HG03139 (cell line): ENCODE results near the gene TOPBP1.
"Not testable (repeated sequence)": the region's sequence is repeated elsewhere in the genome, so short reads cannot be mapped to it uniquely, and the experiment has no call there.

Source experiments
- ATAC-seq: cut with Tn5 transposase; IDR thresholded peaks from one replicate; pipeline ENCODE4 v1.9.1; 2021; ENCODE audit not compliant: unreplicated experiment

The TOPBP1 gene

DNA sequence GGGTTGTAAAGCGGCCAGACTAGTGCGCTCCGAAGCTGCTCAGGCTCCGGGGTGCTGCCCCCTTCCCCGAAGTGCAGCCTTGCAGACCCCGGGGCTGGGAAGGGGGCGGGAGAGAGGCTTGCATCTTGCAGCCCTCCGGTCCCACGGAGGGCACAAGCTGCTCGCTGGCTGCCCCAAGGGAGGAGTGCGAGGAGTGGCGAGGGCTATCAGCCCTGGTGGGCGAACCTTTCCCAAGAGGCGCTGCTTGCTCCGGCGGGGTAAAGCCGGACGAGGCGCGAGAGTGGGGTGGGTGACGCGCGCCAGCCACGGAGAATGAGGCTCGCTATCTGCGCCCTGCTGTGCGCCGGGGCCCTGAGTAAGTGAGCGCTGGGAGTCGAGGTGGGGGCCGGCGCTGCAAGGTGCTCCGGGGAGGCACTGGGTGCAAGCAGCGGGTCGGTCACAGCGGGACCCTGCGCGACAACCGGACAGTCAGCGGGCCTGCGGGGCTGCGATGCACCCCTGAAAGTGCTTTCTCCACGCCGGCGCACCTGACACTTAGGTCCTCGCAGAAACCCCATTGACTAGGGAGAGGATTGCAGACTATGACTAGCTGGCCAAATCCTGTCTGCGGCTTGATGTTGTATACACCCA is 12.7 kb upstream of the TOPBP1 start:
- no peak for ATAC-seq

DNA sequence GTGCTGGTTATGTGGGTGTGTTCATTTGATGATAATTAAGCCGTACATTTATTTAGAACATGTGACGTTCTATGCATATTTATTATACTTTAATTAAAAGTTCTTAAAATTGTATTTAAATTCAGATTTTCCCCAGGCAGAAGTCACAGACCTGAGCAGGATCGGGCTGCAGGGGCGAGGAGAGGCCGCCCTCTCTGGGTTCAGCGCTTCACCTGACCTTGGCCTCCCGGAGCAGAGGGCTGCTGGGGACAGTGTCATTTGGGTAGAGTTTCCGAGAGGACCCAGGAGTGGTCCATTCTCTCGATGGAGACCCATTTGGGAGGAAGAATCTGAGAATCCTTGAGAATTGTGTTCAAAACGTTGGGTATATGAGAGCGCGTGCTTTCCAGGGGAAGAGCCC is 12.0 kb upstream of the TOPBP1 start:
- ATAC-seq: no peak

DNA sequence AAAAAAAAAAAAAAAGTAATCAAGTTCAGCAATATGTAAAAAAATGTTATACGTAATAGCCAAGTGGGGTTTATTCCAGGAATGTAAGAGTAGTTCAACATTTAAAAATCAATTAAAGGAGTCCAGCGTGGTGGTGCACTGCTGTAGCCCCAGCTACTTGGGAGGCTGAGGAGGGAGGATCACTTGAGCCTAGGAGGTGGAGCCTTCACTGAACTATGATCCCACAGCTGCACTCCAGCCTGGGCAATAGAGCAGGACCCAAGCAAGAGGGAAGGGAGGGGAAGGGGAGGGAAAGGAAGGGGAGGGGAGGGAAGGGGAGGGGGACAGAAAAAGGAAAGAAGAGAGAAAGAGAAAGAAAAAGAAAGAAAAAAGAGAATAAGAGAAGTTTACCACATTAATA is 10.7 kb upstream of the TOPBP1 start:
- ATAC-seq: no peak

DNA sequence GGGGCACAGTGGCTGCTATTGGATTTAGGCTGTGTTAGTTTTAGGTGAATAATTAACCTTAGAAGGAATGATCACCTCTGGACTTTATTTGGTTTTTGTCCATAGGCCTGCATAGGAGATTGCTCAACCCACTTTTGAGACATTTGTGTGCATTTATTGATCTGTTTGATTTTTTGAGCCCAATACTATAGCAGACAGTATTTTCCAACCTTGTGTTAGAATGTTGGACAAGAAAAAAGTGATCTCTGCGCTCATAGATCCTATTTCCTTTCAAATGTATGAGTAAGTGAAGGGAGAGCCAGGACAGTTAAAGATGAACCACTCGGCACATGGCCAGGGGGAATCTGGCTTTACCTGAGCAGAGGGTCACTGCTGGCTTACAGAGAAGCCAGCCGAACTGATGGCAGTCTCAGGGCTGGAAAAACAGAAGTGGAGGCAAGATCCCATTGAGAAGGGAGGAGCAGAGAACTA is 8.8 kb upstream of the TOPBP1 start:
- no peak for ATAC-seq

DNA sequence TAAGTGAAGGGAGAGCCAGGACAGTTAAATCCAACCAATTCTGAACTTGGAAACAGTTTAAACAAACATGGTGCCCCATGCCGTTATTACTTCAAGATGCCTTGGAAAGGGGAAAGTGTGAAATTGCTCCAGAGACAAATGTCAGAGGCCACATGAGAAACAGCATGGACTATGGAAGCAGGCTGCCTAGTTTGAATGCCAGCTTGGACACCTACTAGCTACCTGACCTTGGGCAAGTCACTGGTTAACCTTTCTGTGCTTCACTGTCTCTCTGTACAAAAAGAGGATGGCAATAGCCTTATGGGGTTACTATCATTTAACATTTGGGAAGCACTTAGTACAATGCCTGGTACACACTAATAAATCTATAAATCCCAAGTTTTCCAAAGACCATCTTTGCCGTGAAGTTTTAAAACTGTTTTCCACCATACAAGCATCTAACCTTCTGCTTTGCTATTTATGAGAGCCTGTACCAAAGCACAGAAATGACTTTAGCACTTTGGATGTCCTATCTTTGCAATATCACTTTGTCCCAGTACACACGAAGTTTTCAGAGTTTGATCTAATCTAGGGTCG is 8.3 kb upstream of the TOPBP1 start:
- ATAC-seq: no peak

DNA sequence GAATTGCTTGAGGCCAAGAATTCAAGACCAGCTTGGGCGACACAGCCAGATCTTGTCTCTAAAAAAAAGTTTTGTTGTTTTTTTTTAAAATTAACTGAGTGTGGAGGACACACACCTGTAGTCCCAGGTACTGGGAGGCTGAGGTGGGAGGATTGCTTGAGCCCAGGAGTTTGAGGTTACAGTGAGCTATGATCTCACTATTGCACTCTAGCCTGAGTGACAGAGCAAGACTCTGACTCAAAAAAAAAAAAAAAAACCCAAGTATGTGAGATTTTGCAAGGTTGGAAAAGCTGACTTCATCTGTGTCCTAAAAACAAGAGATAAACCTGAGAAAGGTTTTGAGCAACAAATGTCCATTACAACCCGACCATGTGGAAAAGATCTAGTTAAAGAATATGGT is 5.4 kb upstream of the TOPBP1 start:
- ATAC-seq: no peak

DNA sequence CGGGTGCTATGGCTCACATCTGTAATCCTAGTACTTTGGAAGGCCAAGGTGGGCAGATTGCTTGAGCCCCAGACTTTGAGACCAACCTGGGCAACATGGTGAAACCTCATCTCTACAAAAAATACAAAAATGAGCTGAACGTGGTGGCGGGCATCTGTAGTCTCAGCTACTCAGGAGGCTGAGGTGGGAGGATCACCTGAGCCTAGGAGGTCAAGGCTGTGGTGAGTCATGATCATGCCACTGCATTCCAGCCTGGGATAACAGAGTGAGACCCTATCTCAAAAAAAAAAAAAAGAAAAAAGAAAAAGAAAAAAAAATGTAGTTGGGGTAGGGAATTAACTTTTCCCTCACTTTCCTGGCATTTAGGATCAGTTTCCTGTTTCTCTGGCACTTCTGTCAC is 3.4 kb upstream of the TOPBP1 start:
- ATAC-seq: not testable (repeated sequence)

DNA sequence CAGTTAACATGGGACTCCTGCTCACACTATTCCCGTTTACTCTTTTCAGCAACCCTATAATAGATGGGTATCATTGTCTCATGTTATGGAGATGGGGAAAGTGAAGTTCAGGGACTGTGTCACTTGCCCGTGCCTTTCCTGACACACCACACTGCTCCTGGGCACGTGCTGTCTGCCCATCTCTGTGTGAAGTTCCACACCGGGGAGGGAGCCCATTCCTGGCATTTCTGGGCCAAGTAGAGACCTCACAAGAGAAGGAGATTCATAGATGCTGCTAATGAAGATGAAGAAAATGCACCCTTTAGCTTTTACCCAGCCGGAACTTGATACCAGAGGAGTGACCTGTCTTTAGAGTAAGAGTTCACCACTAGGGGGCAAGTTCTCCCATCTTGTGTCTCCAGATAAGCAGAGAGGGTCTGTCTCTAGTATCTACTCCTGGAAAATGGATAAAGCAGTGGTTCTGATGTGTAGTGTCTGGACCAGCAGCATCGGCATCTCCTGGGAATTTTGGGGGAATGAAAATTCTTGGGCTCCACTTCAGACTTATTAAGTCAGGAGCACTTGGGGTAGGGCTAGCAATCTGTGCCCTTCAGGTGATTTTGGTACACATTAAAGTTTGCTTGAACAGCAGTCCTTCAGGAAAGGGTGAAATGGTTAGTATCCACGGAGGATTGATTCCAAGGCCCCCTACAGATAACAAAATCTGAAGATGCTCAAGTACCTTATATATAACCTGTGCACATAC is 2.0 kb upstream of the TOPBP1 start:
- ATAC-seq: no peak

DNA sequence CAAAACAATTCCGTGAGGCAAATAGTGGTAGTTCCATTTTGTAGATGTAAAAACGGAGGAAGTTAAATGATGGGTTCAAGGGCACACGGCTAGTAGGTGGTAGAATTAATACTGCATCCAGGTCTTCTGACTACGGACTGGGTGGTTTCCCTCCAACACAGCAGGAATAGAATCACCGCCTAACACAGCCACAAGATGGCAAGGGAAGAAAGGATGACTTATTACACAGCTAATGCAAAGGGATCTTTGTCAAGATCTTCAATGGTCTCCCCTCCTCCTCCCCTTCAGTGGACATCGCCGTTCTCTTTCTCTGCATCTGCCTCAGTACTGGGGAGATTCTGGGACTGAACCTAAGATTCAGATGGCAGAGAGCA is 524 bp upstream of the TOPBP1 start:
- ATAC-seq: no peak

DNA sequence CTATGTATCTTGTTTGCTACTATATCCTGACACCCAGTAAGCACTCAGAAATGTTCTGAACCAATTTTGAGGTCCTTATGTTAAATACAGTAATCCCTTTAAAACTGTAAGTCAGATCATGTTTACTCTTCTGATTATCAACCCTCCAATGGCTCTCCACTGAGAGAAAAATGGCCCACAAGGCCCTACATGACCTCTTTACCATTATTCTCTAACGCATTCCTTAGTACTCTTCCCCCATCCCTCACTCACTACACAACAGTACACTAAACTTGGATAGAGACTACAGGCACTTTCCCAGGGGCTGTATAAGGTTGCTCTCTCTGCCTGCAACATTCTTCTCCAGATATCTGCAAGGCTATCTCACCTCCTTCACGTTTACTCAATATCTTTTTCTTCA is 1.9 kb downstream of the TOPBP1 start:
- ATAC-seq: no peak

DNA sequence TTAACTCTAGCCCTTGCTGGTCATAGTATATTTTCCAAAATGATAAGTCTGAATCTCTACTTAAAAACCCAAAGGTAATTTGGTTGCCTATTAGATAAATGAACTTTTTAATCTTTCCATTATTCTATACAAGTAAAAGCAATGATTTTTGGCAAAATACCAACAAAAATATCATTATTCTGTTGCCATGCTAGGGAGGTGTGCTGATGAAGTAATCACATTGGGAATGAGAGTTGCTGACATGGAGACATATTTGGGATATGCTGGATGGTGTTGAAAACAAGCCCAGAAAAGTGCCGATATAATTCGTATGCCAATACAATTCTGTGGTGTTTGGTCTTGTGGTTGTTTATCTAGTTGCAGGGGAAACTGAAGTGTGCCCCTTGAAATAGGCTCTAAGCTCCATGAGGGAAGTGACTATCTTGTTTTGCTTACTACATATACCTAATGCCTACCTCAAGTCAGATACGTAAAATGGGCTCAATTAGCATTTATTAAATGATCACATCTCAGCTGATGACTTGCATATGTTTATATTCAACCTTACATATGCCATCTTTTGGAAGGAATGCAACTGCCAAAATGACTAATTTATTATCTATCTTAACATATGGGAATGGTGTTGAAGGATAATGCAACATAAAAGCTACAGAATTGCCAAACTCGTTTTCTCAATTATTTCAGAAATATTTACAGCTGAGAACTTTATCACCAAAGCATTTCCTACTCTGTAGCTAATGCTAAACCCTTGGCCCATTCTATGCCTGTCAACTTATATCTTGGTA is 5.8 kb downstream of the TOPBP1 start:
- ATAC-seq: no peak

DNA sequence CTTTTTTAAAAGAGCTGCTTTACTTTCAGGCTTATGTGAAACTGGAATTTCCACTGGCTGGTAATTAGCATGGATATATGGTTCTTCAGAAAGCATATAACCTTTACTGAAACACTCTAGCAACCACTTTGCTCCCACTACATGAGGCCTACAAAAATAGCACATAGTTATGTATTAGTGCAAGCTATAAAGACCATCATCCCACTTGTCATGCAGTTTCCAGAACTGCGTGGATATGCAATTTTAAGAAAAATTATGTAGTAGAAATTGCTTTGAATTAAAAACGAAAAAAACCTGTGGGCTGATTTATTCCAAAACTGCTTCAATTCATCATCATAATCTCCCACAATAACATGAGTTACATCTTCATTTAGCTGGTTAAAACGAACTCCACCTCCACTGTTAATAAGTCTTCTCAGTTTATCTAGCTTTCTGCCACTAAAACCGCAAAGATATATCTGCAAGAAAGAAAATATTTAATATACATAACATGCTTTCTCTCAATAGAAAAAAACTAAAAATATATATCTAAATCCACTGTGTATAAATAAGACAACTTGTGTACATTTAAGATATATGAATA is 12.2 kb downstream of the TOPBP1 start:
- no peak for ATAC-seq

DNA sequence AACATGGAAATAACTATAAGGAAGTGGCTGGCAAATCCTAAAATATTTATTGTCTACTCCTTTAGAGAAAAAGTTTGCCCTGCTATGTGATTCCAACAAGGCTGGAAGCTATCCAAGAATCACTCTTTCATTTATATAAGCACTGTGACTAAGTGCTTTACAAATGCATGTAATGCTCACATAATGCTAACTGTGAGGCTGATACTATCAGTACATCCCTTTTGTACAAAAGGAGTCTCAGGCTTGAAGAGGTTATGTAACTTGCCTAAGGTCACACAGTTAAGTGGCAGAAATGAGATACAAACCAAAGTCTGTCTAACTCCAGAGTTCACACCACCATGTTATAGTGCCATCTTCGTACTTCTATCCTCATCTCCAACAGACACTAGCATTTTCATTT is 17.0 kb downstream of the TOPBP1 start:
- no peak for ATAC-seq

DNA sequence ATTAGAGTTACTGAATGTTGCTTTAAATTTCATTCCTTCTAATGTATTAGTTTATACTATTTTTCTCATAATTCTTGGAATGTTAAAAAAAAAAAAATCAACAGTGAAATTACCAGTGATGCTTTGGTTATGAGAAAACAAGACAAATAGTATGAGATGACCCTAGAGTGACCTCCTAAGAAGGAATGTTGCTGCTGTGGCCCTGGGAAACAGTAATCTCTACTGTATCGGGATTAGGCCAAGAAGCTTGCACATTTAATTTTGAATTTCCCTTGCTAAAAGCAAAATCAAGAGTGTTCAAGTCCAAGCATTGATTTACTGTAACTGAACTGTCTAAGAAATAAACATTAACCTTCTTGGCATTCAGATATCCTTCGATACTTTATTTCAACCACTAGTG is 18.1 kb downstream of the TOPBP1 start:
- ATAC-seq: no peak

DNA sequence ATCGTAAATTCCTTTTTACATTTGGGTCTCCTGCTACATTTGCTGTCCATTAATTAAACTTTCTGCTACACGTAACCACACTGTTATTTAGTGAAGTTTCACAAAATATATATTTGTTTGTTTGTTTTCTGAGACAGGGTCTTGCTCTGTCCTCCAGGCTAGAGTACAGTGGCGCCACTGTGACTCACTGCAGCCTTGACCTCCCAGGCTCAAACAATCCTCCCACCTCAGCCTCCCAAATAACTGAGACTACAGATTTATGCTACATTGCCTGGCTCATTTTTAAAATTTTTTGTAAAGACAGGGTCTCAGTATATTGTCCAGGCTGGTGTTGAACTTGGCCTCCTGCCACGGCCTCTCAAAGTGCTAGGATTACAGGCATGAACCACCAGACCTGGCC is 20.5 kb downstream of the TOPBP1 start:
- ATAC-seq: no peak

DNA sequence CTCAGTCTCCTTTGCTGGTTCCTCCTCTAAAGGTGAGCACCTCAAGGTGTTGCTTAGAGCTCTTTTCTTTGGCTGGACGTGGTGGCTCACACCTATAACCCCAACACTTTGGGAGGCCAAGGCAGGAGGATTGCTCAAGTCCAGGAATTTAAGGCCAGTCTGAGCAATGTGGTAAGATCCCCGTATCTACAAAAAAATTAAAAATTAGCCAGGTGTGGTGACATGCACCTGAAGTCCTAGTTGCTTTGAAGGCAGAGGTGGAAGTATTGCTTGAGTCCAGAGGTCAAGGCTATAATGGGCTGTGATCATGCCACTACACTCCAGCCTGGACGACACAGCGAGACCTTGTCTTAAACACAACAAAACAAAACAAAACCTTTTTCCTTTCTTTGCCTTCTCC is 28.3 kb downstream of the TOPBP1 start:
- ATAC-seq: no peak

DNA sequence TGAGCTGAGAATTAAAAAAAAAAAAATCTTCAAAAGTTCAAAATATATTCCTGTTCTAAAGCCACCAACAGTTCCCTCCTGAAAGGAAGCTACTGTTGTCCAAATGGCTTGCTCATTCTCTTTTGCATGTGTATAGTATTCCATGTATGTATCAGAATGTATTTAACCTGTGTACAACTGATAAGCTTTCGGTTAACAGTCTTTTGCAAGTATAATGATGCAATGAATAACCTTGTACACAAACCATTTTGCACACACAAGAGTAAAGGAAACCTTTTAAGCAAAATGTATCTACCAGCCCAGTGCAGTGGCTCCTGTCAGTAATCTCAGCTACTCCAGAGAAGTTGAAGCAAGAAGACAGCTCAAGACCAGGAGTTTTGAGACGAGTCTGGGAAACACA is 32.6 kb downstream of the TOPBP1 start:
- ATAC-seq: no peak

DNA sequence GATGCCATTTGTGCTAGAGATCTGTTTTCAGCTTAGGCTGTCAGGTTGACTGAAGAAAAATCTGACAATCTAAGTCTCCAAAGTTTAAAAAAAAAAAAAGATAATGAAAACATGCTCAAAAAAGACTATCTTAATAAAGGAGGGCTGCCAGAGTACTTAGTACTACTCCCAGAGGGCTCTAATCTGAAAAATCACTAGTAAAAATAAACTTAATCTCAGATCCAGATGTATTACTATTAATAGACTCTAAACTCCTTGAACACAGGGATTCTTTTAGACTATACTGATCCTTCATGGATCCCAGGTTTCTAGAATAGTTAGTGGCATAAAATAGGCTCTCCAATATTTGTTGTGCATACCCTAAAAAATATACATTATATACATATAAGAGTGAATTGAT is 34.0 kb downstream of the TOPBP1 start:
- no peak for ATAC-seq

DNA sequence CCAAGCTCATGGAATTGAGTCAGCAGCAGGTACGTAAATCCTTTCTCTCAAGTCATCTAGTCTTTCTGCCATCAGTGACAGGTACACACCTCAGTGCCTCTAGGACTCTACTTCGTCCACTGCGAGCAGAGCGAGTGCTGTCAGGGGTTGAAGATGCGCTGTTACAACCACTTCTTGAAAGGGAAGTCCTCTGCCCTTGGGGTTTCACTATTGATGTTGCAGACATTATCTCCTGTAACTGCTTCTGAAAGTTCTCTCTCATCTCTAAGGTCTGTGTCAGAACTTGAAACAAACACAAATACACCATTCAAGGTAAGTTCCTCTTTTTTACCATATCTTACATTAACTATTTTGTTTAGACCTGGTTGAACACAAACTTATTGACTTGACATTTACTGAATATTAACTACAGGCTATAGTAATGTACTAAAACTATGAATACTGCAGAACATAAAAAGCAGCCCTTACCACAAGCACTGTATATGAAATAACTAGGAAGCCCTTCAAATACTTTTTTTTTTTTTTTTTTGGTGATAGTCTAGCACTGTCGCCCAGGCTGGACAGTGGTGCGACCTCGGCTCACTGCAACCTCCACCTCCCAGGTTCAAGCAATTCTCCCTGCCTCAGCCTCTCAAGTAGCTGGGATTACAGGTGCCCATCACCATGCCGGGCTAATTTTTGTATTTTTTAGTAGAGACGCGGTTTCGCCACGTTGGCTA is 41.5 kb downstream of the TOPBP1 start:
- peak; percentile 98 for ATAC-seq

DNA sequence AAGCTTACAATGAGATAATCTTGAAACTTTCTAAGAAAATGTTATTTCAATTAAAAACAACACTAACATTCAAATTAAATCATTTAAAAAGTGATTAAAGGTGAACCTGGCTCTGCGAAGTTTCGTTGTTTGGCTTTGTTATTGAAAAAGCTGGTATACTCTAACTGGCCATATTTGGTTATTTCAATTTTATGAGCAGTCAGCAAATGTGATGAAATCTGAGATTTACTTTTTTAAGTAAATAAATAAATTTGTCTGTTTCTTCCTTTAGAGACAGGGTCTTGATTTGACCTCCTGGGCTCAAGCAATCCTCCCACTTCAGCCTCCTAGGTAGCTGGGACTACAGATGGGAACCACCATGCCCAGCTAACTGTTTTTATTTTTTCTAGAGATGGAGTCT is 50.2 kb downstream of the TOPBP1 start:
- ATAC-seq: no peak

DNA sequence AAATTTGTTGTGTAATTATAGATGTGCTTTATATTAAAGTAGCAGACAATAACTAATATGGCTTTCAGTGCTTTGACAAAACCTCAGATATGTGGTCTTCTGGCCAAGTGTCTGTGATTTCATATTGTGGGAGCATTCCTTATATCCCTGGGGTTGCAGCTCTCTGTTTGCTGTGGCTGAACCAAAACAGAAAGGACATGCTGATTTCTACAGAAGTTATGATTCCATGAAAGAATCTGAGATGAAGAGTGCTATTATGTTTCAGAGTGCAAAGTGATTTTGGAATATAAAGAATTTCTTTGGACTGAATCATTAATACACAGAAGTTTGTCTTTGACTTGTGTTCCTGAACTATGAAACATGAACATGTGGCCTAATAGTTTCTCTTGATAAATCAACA is 51.7 kb downstream of the TOPBP1 start:
- ATAC-seq: no peak
